ENCODE results near the gene KLC4.
"Not testable (repeated sequence)": the region's sequence is repeated elsewhere in the genome, so short reads cannot be mapped to it uniquely, and the experiment has no call there.

The KLC4 gene

DNA sequence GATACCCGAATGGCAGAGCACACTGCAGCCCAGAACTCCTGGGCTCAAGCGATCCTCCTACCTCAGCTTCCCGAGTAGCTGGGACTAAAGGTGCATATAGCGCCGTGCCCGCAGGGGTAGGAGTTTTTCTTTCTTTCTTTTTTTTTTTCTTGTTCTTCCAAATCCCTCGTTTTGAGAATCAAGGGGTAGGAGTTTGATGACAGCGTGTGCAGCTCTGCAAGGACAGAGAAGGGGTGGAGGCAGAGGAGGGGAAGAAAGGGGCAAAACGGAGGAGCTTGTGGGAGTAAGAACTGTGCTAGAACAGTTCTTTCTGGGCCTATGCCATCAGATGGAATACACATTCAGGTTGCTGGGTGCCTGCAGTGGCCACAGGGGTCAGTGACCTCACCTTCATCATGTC, 22.7 kb upstream of the KLC4 start:
- DNase-seq (ENCODE audit: low read depth): no peak

DNA sequence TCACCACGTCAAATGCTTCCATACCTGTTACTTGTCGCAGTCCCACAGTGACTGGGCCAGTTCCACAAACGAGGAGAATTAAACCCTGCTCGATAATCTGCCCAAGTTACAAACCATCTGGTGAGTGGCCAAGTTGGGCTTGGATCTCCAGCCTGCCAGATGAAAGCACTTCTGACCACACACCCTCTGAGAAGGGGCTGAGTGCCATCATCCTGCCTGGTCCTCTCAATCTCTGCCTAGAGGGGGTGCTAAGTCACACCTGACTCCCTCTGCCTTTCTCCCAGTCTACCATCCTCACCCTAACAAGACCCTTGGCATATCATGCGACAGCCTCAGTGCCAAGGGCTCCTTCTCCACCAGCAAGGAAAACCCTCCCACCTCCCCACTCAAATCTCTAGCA, 22.2 kb upstream of the KLC4 start:
- DNase-seq (ENCODE audit: low read depth): no peak

DNA sequence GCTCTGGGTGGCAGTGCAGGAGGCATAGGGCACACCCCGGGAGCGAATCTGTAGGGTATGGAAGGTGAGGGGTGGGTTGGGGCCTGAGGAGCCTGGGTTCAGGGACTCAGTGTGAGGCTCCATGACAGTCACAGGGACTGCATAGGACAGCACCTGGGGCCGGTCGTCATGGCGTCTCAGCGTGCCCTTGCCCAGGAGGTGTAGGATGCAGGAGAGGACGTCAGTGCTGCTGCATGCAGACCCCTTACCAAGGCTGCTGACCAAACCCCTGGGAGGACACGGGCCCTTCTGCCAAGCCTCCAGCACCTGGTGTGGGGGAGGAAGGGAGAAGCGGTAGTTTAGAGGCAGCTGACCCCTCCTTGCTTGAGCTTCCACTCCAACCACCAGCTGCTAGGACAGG, 21.7 kb upstream of the KLC4 start:
- DNase-seq (ENCODE audit: low read depth): no peak

DNA sequence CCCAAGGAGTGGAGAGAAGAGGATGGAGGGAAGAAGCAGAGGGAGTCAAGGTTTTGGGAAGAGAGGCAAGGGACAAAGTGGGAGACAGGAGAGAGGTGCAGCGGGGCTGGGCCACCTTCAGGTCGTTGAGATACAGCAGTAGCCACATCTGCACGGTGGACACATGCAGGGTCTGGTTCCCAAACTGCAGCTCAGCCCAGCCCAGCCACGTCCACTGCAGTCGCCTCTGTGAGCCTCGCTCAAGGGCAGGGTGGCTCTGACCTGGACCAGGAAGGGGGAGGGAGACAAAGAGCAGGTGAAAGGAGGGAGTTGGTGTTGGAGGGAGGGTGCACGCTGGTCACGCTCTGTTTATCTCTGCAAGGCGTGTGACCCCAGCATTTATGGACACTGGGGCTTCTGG, 20.7 kb upstream of the KLC4 start:
- no peak for DNase-seq (ENCODE audit: low read depth)

DNA sequence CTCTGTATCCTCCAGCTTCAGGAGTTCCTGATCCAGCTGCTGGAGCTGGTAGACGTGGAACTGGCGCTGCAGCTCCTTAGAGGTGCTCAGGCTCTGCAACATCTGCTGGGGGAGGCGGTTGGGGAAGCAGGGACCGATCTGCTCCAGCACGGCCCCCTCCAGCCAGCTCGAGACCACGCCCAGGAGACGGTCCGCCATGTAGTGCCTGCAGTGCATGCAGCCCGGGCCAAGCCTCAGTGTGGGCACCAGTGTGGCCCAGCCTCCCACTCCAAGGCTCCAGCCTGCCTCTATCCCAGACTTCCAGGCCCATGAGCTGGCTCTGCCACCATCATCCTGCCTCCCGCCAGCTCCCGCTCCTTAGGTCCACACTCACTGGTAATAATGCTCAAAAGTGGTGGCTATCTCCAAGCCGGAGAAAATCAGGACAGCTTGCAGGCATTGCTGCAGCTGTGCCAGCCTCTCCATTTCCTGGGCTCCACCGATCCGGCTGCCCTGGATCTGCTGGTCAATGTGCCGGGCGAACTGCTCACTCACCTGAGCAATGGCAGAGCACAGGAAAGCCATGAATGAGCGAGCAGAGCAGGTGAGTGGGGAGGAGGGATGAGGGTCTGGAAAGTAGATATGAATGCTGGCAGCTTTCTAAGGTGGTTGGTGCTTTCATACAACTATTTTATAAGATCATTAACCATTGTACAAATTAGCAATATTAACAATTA, 18.7 kb upstream of the KLC4 start:
- DNase-seq (ENCODE audit: low read depth): no peak

DNA sequence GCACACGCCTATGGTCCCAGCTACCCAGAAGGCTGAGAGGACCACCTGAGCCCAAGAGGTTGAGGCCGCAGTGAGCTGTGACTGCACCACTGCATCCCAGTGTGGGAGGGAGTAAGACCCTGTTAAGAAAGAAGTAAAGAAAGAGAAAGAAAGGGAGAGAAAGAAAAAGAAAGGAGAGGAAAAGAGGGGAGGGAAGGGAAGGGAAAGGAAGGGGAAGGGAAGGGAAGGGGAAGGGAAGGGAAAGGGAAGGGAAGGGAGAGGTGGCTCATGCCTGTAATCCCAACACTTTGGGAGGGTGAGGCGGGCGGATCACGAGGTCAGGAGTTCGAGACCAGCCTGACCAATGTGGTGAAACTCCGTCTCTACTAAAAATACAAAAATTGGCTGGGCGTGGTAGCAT, 18.0 kb upstream of the KLC4 start:
- DNase-seq (ENCODE audit: low read depth): not testable (repeated sequence)

DNA sequence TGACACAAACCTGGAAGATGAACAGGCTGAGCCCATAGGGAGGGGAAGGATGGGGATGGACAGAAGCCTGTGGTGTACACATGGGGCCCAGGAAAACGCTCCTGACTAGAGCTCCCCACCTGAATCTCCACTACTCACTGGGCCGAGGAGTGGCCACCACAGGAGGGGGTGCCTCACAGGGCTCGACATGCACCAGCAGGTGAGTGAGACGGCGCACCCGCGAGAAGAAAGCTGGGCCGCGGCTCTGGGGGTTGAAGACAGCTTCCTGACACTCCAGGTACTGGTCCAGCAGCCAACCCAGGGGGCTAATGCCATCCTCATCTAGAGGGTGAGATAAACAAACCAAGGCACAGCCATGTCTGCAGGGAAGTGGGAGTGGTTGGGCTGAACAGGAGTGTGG, 16.1 kb upstream of the KLC4 start:
- DNase-seq (ENCODE audit: low read depth): no peak

DNA sequence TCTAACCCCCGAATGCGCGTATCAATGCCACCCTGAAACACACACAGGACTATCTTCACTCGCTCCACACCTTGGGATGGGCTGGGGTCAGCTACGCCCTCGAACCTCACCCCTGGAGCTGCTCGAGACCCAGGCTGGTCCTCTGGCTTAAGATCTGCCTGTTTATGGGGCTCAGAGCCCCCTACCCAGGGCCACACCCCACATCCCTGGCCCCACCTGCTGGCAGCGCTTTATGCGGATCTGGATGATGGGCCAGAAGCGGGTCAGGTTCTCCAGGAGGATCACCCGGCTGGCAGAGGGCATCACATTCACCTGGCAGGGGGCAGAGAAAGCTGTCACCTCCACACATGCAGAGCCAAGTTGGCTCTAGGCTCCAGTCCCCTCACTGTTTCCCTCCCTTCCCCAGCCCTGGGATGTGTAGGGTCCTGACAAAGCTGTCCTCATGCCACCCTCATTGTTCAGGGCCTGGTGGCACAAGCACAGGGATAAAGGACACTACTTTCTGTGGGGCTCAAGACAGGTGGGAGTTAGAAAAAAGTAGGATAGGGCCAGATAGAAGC, 14.0 kb upstream of the KLC4 start:
- no peak for DNase-seq (ENCODE audit: low read depth)

DNA sequence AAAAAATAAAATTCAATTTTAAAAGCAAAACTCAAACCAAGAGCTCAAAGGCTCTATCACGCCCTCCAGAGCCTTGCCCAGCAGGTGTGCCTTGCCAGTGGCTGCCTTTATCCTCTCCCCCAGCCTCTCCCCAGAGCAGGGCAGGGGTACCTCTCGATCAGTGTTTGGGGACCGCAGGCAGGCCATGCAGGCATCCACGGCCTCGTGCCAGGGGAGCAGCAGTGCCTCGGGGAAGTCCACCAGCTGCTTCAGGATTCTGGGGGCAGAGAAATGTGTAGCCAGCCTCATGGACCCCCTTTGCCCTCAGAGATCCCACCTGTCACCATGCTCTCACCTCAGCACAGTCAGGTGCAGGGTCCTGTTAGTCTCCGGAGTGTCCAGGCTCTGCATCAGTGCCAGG, 11.4 kb upstream of the KLC4 start:
- DNase-seq (ENCODE audit: low read depth): no peak

DNA sequence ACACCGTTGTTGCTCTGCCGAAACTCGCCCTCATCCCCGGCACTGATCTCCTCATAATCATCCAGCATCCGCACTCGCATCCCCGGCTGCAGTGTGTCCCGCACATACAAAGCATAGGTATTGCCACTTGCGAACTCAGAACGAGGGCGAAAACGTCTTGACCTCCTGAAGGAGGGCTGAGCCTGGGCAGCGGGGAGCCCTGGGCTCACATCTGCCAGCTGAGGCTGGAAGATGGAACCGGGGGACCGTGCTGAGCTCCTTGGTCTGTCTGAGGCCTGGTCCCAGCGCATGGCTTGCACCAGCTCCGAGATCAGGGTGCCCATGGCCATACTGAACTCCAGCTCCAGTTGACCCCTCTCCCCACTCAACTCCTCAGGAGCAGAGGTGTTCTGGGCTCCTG, 8.4 kb upstream of the KLC4 start:
- DNase-seq (ENCODE audit: low read depth): no peak

DNA sequence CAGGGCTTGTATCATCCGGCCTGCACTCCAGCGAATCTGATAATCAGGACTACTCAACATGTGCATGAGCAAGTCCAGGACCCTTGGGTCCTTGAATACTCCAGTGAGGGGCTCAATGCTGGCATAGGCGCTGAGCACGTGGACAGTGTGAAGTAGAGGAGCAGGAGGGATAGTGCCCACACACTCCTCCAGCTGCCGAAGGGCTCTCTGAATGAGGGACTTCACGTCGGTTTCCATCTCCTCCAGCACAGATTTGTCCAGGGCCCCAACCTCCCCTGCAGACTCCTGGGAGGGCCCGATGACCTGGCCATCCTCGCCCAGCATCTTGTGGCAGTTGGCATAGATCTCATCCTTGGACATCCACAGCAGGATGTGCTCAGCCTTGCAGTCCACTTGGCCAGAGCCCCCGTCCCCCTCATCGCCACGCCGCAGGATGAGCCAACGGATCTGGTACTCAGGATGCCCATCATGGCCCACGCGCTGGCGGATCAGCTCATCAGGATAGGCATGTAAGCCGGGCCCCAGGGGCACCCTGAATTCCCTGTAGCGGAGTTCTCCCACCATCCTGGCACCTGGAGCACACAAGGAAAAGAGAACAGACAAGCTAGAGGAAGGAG, 7.1 kb upstream of the KLC4 start:
- DNase-seq (ENCODE audit: low read depth): no peak

DNA sequence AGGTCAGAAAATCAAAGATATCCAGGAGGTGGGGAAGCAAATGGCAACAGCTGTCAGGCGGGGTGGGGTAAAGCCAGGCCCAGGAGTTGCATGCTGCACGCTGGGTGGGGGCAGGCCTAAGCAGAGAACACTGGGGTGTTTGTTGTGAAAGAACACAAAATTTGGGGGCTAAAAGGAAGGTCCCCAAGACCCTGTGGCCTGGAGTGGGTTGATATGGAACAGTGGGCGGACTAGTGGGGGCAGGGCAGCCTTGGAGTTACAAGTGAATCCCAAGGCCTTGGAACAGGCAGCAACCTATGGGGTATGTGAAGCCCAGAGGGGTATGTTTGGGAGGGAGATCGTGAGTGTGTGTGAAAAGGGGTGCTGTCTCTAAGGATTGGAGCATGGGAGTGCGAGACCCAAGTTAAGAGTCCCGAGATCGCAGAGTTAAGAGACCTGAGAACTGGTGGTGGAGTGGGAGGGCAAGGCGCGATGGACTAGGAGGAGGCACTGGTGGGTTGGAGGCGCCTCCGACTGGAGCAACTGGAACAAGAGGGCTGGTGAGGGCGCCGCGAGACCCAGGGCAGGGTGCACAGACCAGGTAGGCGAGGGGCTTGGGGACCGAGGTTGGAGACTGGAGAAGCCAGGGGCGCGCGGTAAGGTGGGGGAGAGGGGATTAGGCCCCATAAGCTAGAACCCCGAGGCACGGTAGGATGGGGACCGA, 6.4 kb upstream of the KLC4 start:
- no peak for DNase-seq (ENCODE audit: low read depth)

DNA sequence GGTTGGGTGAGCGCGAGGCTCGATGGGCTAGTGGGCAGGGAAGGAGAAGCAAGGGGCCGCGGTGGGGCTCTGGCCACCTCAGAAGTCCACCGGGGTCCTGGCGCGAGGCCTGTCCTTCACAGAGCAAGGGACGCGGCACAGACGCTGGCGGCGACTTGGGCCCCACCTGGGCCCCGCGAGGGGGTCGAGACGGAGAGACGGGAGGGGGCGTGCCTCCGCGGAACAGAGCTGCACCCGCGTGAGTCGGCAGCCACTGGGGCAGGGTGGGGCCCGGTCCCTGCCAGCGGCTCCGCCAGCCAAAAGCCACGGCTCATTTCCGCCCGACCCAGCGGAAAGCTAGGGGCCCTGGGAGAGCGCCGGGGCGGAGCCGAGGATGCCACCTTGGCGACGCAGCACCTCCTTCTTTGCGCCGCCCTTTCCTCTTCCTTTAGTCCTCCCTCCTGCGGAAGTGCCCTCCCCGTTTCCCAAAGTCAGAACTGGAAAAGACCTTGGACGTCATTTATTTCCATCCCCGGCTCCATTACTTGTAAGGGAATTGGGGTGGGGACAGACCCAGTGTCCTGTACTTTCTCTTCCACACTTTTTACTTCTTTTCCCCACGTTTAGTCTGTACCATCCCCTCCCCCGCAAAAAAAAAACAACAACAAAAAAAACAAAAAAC, 5.8 kb upstream of the KLC4 start, which contains the start of gene CUL7:
Gene CUL7, minus strand, starts transcription at position 307 of the 661 bp plus-strand sequence. CDS start 1,063 bp downstream, outside the sequence.
- DNase-seq (ENCODE audit: low read depth): peak; percentile 88

DNA sequence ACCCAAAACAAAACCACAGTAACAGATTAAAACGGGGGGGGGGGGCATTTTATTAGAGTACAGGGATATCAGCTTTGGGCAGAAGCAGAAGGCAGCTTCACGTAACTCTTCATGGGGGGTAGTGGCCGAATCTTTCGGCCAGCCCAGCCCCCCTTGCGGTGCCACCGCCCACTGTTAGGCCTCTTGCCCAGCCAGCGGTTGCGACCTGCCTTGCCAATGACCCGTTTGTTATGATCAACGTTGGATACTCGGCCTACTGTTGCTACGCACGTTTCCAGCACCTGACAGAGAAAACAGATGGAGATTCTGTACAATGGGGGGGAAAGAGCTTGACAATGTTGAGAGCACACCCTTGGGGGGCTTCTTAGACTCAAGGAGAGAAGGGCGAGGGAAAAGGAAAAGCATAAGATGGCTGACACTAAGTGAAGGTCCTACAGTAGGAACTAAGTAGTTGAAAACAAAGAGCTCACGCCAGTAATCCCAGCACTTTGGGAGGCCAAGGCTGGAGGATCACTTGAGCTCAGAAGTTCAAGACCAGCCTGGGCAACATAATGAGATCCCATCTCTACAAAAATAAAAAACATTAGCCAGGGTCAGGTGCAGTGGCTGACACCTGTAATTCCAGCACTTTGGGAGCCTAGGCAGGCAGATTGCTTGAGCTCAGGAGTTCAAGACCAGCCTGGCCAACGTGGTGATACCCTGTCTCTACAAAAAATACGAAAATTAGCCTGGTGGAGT, 5.1 kb upstream of the KLC4 start:
- no peak for DNase-seq (ENCODE audit: low read depth)

DNA sequence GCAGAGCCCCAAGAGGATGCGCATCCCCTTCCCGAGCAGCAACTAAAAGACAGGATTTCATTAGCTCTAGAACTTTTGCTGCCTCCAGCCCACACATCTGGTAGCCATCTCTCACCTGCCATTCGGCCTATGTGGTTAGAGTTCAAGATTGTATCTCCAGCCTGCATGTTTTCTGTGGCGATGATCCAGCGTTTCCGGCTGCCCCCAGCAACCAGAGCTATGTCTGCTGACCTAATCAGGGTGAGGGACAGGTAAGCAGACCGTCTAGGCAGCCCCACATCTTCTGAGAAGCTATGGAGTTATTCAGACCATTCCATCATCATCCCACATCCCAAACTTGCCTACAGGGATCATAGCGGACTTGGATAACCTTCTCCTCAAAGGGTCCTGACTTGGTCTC, 3.5 kb upstream of the KLC4 start:
- DNase-seq (ENCODE audit: low read depth): no peak

DNA sequence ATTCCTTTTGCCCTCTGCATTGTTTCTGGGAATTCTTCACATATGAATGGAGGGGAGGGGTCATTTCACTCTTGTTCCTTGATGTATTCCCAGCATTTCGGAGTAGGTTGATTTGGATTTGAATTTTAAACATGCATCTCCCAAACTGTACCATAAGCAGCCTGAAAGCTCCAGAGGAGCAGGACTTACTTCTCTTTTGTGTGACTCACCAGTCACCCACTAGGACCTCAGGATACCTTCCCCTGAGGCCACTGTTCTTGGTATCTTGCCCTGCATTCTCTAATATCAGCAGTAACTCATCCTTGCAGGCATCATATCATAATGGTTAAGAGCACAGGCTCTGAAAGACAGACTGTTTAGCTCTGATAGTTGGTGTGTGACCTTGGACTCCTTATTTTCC, 900 bp upstream of the KLC4 start:
- DNase-seq (ENCODE audit: low read depth): no peak

DNA sequence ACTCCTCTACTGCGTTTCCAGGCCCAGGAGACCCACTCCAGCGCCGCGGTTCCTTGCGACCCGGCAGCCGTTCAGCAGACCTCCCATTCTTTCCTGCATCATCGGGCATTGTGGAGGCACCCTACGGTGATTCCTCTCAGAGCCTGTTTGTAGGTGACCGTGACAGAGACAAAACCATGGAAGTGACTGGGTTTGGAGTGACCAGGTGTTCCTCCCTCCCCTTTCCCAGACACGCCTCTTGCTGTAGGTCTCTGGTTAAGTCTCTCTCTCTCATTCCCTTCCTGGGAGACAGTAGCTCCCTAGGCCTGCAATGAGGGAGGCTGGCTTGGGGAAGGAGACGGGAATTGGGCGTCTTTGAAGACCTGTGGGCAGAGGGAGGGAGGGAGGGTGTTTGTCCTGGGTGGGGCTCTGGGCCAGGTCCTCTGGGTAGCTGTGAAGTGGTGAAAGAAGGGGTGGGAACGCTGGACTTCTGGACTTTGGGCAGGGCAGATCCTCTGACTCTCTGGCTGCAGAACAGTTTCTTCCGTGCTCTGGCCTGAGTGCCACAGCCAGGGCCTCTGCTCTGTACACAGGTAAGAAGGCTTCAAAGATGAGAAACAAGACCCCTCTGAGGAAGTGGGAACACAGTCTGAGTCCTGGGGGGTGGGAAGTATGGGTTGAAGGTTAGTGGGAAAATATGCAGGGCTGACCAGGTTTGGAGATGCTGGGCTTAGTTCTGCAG, 763 bp downstream of the KLC4 start:
- DNase-seq (ENCODE audit: low read depth): no peak

DNA sequence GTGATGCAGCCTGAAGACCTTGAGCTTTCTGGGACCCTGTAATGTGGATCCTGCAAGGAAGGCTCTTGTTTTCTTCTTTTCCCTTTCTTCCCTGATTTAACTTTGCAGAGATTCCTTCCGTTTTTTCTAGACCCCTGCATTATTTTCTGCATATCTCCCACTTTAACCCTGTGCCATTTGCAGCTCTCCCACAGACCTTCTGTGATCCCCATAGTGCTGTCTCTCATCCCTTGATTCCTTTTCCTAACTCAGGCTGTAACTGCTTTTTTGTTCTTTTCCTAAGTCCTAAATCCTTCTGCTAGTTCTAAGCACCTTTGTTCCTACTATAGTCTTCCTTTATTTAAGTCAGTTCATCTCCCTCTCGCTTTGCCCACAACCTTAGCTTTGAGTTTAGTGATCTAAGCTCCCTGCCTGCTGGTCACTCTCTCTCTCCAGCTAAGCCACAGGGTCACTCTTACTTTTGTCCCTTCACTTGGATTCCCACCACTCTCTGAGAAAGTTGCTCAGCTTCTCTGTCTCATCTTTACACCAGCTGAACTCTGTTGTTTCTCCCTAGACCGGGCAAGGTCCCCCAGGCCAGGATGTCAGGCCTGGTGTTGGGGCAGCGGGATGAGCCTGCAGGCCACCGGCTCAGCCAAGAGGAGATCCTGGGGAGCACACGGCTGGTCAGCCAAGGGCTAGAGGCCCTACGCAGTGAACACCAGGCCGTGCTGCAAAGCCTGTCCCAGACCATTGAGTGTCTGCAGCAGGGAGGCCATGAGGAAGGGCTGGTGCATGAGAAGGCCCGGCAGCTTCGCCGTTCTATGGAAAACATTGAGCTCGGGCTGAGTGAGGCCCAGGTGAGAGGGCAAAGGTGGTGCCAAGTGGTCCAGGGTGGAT, 1.6 kb downstream of the KLC4 start:
- no peak for DNase-seq (ENCODE audit: low read depth)

DNA sequence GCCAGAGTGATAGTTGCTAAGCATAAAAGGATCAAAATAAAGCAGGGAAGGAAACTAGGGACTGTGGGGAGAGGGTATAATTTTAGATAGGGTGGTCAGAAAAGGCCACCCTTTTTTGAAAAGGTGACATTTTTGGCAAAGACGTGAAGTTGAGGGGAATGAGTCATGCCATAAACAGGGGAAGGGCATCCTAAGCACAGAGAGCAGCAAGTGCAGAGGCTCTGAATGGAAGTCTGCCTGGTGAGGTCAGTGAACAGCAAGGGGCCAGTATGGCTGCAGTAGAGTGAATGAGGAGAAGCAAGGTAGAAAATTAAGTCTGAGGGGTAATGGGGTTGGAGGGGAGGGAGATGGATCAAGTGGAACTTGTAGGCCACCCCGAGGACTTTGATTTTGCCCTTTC, 2.4 kb downstream of the KLC4 start:
- DNase-seq (ENCODE audit: low read depth): no peak

DNA sequence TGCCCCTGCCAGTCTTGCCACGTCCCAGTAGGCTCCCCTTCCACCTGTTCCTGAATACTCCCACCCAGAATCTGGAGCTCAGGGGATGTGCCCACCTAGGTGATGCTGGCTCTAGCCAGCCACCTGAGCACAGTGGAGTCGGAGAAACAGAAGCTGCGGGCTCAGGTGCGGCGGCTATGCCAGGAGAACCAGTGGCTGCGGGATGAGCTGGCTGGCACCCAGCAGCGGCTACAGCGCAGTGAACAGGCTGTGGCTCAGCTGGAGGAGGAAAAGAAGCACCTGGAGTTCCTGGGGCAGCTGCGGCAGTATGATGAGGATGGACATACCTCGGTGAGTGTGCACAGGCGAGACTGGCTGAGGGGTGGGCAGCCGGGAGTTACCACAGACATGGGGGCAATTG, 3.4 kb downstream of the KLC4 start:
- DNase-seq (ENCODE audit: low read depth): no peak

All from activated T-helper 1 cell treated with Interleukin-2 at 50 U/mL for 16 hours (primary cell).